Right lung (tissue), 5 donors: Measurements from ENCODE around the gene TNS1. TPM values are rescaled to one million over a fixed set of nuclear protein-coding genes. Genes with fewer than 3 reads are reported as not detected.
A peak's percentile ranks its signal among the peaks of the same experiment; 100 is the strongest.

ENCODE experiments used
- DNase-seq, 2 donors: peaks; one replicate each; pipeline ENCODE4 v3.0.0-alpha.2; 2013
- polyA plus RNA-seq, 5 donors: library from polyadenylated mRNA; unstranded; fragments of 120-200 nt; gene quantifications; one replicate each; pipeline versions ENCODE4 v1.2.1 to v1.2.3, GENCODE V29; 2013; ENCODE audit warnings: inconsistent platforms in 1 of 5, low replicate concordance in 1 of 5; ENCODE audit not compliant: insufficient read length in 5 of 5, insufficient read depth in 1 of 5

The TNS1 gene
- polyA plus RNA-seq, 5 donors: 113 to 196 (median 125) TPM

DNA sequence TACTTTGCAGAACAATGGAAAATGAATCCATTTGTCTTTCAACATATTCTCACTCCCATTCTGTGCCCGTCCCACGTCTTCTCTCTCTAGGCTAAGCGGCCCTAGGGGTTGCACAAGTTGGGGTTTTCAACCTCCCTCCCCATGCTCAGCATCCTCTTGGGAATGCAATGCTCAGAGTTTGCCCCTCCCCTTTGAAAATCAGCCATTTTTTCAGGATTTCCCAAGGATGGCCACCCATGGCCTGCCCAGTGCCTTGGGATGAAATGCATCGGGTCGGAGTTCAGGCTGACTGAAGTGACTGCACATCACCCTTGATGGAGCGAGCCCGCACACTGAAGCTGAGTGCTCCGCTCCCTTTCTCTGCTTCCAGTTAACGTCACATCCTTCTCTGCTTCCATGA, 87.9 kb downstream of the TNS1 start:
- no peak for DNase-seq

DNA sequence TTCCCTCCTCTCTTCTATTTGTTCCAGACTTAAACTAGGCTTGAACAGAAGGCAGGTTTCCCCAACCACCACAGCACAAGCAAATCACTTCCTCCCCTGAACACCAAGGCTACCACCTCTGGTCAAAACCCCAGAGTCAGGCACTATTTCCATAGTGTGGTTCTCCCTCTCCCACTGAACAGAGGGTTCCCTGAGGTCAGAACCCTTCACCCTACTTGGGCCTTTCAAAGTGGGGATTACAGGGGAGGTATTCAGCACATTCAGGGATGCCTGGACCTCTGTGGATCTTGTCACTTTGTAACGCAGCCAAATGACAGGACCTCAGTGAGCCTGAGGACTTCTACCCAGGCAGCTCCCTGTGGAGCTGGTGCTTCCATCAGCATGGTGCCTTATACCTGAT, 88.7 kb downstream of the TNS1 start:
- DNase-seq: no peak

DNA sequence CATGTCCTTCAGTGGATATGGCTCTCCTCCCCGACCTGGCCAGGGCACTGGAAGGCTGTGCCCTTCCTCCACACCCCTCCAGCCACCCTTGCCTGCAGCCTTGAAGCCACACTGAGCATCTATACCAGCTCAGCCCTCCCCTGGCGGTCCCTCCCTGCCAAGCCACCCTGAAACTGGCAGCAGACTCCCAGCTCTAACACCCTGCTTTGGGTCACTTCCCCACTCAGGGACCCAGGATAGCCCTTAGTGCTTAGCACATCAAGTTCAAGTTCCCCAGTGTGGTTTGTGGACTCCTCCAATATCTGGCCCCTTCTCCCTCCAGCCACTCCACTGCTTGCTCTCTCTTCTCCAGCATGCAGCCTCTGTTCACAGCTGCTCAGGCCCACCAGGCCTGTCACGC, 89.4 kb downstream of the TNS1 start:
- no peak for DNase-seq

DNA sequence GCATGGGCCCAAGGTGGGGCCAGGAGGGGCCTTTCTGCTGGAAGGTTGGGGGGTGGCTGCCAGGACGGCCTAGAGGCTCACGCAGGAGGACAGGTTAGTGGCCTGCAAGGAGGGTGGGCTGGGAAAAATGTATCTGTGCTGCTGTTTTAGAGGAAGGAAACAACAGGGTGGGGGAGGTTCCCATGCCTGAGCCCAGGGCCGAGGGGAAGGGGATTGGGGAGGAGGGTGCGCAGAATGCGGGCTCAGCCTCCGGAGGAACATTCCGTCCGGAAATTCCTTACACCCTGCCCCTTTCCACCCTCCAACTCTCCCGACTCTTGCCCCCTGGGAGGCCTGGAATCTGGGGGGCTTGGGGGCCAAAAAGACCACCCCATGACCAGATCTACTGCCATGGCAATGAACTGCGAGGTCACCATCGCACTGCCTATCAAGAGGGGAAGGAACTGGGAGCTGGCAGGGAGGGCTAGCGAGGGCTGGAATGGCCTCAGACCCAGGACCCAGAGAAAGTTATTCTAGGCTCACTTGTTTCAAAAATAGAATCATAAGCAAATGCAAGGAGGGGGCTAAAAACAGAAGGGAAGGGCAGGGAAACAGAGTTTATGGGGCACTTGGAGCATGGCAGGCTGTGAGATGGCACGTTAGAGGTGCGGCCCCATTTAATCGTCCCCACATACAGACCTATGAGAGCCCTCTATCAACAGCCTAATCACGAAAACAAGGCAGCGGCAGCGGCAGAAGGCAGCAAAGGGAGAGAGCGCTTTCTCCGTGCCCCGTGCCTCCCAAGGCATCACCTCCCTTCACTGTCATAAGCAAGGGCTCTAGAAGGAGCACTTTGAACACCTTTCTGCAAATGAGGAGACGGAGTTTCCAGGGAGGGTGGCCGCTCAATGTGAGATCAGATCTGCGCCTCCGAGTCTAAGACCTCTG, 90.4 kb downstream of the TNS1 start:
- no peak for DNase-seq

DNA sequence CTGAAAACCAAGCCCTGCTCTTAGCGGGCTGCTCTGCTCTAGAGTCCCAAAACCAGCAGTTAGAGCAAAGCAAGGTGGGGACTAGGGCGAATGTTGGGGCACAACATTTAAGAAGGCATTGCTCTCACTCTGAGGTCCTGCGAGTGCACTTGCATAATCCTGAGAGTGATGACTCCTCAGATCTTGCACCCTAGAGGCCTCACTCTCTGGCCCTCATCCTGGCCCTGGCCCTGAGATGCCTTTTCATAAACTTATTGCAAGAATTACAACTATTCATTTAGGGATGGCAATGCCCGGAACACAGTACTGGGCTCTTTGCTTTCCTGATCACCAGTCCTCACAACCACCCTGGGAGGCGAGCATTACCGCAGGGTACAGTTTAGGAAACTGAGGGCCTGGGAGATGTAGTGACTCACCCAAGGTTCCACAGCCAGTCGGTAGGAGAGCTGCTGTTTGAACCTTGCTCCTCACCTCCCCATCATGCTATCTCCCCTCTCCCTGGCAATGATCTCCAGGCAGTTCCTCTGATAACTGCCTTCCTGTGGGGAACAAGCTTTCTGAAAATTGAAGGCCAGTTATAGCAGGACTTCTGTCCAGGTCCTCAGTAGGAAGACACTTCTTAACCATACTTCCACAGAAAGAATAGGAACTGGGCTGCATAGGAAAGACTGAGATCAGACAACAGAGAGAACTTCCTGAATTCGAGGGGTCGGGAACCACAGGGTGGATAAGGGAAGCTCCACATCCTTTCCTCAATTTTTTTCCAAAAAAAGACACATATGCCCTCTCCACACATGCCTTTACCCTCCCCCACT, 91.3 kb downstream of the TNS1 start:
- DNase-seq: no peak

DNA sequence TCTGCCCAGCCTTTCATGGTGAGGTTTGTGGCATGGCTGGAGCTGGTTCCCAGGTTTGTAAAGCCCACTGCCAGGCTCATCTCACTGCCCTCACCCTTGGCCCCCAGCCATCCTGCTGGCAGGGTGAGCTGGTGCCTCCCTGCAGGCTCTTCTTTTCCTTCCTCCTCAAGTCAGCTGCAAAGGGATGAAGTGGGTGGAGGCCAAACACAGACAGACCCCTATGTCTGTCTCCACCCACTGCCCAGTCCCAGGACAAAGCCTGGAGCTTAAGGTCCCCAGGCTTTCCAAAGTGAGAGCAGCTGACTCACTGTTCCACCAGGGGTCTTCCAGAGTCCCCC, 92.0 kb downstream of the TNS1 start:
- no peak for DNase-seq

DNA sequence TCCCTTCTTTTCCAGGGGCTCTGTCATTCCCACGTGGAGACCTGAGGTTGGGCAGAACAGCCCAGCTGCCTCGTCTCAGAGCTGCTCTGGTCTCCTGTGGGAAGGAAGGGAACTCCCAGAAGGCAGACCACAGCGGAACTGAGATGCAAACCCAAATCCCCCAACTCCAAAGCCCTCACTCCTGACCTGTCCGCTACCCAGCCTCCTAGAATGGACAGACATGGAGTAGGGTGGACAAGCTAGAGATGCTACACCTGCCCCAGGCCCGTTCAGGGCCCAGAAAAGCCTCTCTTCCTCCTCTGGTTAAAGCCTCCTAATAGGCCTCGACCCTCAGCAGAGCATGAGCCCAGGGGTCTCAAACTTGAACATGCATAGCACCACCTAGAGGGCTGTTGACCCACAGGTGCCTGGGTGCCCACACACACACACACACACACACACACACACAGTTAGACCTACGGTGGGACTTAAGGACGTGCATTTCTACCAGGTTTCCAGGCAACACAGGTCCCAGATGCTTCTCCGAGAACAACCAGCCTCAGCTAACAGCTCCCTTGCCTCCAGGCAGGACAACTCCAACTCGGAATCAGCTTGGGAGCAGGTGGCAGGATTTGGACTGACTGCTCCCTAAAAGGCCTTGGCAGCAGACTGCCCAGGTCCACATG, 93.5 kb downstream of the TNS1 start:
- DNase-seq: no peak

DNA sequence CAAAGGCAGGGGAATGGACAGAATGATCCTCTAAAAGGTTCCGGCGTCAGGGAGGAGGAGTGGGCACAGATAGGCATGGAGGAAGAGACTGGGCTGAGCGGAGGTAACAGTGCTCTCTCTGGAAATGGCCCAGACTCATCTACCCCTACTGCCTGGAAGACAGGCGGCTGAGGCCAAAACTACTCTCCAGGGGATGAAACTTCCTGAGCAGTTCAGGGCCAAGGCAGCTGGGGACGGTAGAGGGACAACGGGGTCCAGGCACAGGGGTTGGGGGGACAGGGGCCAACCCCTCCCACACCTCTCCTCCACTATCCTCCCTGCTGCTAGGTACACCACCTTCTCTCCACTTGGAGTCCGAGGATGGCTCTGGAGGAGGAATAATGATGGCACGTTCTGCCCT, 94.3 kb downstream of the TNS1 start:
- DNase-seq: no peak

DNA sequence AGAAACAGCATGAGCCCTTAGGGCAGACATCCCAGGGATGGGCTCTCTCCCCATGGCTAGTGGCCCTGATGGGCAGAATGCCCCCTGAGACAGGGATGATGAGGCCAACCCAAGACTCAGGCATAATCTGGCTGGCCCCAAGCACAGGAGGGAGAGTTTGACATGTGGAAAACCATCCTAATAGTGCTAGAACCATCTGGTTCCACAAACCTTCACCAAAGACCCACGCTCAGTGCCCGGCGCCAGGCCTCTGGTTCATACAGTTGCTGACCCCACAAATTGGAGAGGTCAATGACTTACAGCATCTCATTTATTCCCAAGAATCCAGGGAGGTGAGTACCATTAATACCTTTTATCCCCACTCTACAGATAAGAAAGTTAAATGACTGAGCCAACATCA, 95.5 kb downstream of the TNS1 start:
- DNase-seq: no peak

DNA sequence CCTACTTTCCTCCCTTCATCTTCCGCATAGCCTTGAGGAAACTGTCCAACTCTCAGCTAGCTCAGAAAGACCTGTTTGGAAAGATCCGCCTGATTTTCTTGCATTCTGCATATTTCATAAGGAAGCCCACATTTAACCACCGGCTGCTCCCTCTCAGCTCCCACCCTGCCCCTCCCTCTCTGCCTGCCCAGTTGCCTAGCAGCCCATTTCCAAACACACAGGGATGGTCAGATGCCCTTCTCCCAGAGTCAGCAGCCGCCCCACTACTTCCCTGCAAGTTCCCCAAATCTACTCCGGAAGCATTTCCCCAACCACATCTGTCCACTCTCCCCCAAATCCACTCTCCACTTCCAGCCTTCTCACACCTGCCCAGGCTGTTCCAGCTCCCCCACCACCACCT, 96.0 kb downstream of the TNS1 start:
- peak; percentile 81 to 88 for DNase-seq

DNA sequence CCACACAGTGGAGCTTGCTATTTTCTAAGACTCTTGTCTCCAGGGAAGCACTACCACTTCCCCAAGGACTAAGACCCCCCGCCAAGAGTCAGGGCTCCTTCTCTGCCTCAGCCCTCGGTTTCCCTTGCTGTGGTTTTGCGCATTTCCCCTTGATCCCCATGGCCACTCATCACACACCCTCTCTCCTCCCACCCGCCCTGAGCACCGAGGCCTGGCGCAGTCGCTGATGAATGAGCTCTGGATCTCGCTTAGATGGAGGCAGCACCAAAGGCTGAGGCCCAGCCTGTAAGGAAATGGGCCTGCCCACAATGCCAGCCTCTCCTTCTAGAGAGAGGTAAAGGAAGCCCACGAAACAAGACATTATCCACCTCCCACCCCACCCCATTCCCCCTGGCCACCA, 96.9 kb downstream of the TNS1 start:
- no peak for DNase-seq

DNA sequence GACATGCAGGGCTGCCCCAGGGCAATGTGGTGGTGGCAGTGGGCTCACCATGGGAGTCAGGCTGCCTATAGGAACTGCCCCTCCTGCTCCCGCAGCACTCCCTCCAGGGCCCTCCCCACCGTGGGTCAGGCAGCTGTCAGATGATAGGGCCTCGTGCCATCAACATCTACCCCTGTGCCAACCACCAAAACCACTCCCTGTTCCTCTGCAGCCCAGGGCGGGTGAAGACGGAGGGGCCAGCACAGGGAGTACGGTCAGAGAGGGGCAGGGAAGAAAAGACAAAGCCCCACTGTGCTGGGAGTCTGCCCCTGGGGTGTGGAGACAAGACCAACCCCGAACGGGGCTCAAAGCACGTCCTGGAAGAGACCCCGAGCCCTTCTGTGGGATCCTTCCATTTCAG, 97.4 kb downstream of the TNS1 start:
- DNase-seq: no peak

DNA sequence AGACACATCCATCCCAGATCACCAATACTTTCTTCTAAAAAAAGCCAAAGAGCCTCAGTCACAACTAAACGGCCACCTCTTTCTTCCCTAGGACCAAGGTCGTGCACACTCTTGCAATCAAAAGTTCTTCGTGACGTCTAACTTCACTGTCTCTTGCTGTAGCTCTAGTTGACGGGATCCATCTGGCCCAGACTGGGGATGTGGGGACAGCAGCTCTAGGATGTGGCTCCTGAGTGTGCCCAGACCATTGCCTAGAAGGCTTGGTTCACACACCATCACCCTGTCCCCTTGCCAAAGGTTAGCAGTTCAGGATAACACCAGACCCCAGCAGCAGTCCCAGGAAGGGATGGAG, 98.2 kb downstream of the TNS1 start:
- no peak for DNase-seq

DNA sequence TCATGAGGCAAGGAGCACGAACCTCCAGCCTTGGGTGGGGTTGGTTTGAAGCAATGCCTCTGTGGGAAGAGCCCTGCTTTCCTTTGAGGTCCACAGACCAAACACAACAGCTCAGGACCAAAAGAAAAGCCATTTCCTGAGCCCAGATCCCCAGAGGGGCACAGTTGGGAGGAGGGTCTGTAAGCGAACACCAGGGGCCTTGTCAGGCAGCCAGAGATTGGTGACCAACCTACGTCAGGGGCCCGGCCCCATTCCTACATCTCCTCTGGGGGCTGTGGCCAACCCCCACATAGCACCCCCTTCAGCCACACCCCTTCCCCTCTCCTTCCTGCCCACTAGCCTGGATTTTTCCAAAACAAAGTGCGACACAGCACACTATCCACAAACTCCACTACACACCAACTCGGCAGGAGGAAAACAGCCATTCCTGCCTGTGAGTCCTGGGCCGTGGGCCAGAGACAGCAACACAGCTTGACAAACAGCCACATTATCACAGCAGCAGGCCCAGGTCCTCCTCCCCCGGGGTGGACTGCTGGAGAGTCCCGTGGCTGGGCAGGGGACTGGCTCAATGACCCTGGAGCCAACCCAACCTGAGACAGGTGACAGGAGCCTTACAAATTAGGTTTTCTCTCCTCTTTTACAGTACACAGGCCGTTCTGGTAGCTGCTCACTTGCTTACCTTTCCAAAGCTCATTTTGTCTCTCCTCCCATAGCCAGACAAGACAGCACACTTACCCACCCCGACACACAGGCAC, 98.8 kb downstream of the TNS1 start:
- DNase-seq: peak; percentile 84 to 86

DNA sequence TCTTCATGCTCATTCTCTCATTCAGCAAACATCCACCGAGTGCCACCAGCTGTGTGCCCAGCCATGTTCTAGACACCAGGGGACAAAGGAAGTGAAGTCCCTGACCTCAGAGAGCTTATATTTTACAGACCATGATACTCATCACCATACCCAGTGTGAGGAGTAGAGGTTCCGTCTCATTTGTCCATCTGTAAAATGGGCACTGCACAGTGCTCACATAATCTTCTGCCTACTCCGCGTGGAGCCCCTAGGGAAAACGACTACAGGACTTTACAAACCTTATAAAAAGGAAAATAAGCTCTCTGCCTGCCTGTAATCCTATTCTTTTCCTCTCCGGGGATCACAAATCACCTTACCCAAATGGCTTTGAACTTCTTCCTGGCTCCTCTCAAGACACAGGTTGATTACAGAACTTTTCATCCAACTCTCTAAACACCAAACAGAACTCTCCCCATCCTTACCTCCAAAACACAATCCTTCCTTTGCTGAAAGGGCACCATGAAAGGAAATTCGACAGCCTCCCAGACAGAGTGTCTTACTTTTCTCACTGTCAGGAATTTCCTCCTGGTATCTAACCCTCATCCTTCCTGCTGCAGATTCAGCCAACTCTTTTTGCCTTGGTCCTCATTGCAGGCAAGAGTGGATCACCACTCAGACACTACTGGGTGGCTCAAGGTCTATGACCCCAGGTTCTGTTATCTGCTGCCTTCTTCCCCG, 99.5 kb downstream of the TNS1 start:
- DNase-seq: no peak

DNA sequence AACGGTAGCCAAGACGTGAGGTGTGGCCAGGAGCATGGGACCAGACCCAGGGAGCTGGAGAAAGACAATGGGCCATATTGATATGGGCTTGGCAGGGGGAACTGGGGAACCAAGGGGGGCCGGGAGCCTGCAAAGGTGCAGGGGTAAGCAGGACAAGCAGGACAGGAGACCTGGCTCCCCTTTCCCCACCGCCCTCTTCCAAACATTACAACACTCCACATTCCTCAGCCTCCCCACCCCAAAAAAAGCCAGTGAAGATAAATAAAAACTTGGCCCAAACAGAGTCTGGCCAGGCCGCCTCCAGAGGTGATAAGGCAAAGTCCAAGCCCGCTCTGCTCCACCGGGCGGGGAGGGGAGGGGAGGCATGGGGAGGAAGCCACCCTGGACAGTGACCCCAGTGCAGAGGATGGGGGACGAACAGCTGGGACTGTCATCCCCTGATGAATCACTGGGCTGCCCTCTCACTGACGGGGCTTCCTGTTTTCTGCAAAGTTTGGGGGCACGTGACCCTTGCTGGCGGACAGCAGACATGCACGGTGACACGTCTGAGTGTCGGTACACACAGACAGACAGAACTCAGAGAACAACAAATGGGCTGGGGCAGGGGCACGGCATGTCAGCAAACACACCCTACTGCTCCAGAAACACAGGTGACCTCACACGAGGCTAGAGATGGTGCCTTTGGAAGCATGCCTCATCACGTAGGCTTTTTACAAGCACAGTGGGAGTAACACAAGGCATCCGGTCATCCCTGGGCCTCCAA, 100.2 kb downstream of the TNS1 start:
- peak; percentile 76 to 81 for DNase-seq

DNA sequence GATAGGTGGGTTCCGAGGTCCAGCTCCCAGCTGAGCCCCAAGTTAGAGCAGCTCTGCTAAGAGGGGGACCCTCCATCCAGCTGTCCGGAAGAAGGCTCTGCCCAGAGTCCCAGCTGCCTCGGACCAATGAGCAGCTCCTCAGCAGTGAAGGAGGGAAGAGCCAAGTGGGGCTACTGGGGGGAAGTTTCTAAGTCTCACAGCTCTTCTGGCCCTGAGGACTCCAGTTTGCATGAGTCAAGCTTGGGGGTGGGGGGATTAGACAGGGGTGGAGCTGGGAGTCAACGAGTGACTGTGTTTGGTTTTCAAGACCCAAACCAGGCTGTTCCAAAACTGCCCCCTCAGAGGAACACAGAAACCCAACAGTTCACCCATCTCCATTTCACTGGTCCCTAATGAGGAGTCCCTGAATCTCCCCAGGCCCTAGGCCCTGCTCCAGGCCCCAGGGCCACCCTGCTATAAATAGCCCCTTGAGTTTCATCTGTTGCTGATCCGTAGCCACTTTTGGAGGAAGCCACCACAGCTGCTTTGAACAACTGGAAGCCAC, 100.9 kb downstream of the TNS1 start:
- DNase-seq: peak; percentile 72 to 74

DNA sequence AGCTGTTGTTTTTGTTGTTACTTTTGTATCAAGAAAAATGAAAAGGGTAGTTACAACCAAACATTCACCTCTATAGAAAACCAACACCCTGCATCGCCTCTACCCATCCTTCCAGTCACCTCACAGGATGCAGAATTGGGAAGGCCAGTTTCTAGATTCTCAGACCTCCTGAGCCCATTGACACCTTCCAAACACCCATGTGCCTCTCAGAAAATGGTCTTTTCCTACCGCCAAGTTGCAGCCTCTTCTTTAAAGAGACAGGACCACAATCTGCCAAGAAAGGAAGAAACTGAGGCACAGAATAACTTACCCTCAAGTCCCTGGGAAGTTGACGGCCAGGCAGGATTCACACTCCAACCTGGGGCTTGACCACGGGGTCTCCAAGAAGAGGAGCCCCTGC, 101.4 kb downstream of the TNS1 start:
- no peak for DNase-seq

DNA sequence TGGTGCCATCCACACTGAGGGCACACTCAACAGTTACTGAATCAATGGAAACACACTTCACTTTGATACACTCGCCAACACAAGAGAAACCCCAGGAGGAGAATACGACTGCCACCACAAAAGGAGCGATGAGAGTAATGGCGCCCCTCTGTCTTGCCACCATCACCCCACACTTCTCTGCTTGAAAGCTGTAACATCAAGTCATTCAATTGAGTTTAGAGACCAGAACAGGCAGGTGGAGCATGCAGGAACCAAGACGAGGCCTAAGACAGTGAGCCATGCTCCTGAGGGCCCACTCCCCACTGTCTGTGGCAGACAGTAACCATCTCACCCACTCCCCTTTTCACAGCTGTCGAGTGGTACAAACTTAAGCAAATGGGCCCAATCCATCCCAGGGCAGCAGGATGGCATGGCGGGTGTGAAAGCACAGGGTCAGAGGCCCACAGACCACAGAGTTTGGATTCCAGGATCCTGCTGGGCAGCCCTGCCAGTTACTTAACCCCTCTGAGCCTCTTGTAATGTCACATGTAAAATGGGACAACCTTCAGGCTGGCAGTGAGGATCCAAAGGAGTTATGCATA, 101.9 kb downstream of the TNS1 start:
- no peak for DNase-seq
